GM11168 (cell line): ENCODE measurements around the gene COLQ.

ENCODE experiments used
- in situ Hi-C: fragments of 300-500 bp; cut with MboI; formaldehyde crosslinking; loops from one replicate; pipeline ENCODE4 v1.12.0; 2022; ENCODE audit warnings: low sequenced_read_pairs; ENCODE audit not compliant: unreplicated experiment

COLQ gene

GRCh38 chr3:15522016-15522415 lies 510 bp upstream of the COLQ start:
- in situ Hi-C loops = no loop called here

GRCh38 chr3:15520804-15521572 lies 518 bp downstream of the COLQ start:
- in situ Hi-C loops = no loop called here

- in situ Hi-C loops = no loop called here
Observed at GRCh38 chr3:15520185-15520584, 1.3 kb downstream of the COLQ start.

DNA sequence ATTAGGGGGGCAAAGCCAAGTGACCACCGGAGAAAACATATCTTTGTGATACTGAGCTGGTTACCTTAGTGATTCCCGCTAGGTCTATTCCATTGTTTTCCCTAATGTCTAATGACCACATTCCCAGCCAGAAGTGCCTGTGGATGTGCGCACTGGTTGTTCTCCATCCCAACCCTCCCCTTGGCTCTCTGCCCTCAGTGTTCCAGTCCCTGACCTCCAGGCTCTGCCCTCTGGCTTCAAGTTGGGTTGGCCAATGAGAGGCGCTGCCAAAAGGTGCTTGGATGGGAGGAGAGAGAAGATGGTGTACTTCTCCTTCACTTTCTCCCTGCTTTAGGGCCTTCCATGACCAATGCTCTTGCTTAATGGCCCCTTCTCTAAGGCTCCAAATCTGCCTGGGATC lies 2.4 kb downstream of the COLQ start:
- in situ Hi-C loops = loop anchor here (10.0 kb wide), 1 partner anchor 1526 kb away; no protein-coding TSS in a partner anchor

GRCh38 chr3:15514663-15515340 lies 6.7 kb downstream of the COLQ start:
- in situ Hi-C loops = loop anchor here (10.0 kb wide), 1 partner anchor 1530 kb away; no protein-coding TSS in a partner anchor

- in situ Hi-C loops = loop anchor here (10.0 kb wide), 1 partner anchor 1531 kb away; no protein-coding TSS in a partner anchor
Observed at GRCh38 chr3:15513810-15514662, 7.5 kb downstream of the COLQ start.

DNA sequence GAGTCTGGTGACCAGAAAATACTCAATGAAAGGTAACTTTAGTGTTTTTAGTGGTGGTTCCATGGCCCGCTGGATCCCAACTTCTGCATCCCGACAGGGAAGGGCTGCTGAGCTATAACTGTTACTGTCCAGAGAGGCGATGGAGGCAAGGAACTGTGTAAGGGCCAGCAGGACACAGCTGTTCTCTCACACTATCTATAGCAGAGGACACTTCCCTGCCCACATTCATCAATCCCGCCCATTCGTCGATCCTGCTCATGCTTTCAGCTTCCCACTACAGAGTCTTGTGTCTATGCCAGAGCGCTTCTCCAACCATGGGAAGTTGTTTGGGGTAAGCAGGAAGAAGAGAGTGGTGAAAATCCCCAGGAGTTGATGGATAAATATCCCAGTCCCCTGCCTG lies 8.4 kb downstream of the COLQ start:
- in situ Hi-C loops = loop anchor here (10.0 kb wide), 1 partner anchor 1532 kb away; no protein-coding TSS in a partner anchor

DNA sequence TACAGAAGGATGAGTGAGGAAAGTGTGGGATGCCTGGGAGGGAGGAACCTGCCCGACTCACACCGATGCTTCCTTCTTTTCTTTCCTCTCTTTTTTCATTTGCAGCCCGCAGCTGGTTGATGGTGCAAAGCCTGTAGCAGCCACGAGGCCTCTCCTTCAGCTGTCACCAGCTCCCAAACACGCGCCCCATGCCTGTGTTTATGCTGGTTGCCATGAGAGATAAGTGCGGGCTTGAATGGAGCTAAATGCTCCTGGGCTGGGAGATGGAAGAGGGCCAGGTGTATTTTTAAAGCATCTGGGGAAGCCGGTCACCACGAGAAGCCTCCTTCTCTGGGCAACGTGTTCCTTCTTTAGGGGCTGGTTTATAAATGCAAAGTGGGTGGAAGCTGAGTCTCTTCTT lies 9.3 kb downstream of the COLQ start:
- in situ Hi-C loops = loop anchor here (10.0 kb wide), 1 partner anchor 1533 kb away; no protein-coding TSS in a partner anchor

DNA sequence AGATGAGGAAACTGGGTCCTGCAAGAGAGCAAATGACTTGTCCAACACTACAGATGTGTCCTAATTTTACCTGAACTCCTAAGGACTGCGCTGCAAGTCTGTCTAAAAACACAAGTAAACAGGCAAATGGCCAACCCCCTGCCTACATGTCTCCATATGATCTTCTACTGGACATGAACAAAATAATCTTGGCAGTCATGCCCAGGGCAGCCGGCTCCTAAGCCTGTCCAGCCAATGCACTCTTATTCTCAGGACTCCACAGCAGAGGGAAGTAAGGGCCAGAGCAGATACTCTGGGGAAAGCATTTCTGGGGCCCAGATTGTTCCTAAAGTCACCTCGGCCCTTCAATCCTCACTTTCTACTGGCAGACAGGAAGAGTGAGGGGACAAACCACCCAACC lies 10.3 kb downstream of the COLQ start:
- in situ Hi-C loops = loop anchor here (10.0 kb wide), 1 partner anchor 1534 kb away; no protein-coding TSS in a partner anchor

GRCh38 chr3:15510493-15510892 lies 11.0 kb downstream of the COLQ start:
- in situ Hi-C loops = loop anchor here (10.0 kb wide), 1 partner anchor 1534 kb away; no protein-coding TSS in a partner anchor

DNA sequence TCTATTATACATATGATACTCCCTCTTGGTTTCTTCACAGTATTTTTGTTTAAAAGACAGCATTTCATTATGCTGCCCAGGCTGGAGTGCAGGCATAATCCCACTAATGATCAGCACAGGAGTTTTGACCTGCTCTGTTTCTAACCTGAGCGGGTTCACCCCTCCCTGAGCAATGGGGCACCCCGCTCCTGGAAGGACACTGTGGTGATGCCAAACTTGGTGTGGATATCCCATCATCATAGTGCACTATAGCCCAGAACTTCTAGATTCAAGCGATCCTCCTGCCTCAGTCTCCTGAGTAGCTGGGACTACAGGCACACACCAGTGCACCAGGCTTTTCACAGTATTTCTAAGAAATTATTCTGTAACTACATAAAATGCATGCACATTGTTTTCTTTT lies 14.9 kb downstream of the COLQ start:
- in situ Hi-C loops = no loop called here

DNA sequence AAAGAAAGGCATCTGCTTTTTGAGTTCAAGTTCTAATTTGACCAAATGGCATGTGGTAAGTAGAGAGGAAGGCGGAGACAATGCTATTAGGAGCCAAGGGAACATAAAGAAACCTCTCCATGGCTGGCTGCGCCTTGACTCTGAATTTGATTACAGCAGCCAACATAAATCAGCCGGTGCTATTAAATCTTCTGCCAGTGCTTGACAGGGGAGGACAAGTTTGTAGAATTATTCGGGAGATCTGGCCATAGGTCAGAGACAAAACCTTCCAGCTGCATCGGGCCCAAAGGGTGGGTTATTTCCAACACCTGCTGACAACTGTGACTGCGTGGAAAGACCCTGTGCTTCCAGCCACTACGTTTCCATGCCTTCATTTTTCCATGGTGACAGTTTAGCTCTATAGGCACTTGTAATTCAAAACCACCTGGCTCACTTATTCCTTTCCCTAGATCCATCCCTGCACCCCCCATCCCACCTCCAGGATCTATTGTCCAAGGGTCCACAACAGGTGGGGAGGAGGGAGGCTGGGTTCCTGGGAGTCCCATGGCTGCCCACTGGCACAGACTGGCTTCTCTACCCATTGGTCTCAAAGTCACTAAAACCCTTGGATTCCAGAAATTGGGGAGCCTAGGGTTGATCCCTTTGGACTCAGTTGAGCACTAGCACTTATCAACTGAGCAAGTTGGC lies 15.9 kb downstream of the COLQ start:
- in situ Hi-C loops = no loop called here

GRCh38 chr3:15502616-15503015 lies 18.9 kb downstream of the COLQ start:
- in situ Hi-C loops = no loop called here

DNA sequence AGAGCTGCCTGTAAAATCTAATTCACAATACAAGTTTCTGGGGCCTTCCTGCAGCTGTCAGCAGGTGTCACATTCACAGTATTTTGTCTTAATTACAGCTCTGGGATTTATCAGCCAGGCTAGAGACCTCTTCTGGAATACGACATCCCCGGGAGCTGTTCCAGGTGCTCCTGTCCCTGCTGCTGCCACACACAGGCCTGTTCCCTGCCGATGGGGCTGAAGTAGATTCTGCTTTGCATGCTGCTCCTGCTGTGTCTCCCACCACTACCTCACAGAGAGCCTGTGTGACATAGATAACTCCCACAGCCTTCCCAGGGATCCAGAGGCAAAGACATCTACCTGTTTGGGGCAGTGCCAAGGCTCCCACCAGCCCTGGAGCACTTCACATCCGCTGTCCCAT lies 20.4 kb downstream of the COLQ start:
- in situ Hi-C loops = no loop called here

- in situ Hi-C loops = no loop called here
Observed at GRCh38 chr3:15500107-15500724, 21.3 kb downstream of the COLQ start.

- in situ Hi-C loops = no loop called here
Observed at GRCh38 chr3:15499536-15499935, 22.0 kb downstream of the COLQ start.

DNA sequence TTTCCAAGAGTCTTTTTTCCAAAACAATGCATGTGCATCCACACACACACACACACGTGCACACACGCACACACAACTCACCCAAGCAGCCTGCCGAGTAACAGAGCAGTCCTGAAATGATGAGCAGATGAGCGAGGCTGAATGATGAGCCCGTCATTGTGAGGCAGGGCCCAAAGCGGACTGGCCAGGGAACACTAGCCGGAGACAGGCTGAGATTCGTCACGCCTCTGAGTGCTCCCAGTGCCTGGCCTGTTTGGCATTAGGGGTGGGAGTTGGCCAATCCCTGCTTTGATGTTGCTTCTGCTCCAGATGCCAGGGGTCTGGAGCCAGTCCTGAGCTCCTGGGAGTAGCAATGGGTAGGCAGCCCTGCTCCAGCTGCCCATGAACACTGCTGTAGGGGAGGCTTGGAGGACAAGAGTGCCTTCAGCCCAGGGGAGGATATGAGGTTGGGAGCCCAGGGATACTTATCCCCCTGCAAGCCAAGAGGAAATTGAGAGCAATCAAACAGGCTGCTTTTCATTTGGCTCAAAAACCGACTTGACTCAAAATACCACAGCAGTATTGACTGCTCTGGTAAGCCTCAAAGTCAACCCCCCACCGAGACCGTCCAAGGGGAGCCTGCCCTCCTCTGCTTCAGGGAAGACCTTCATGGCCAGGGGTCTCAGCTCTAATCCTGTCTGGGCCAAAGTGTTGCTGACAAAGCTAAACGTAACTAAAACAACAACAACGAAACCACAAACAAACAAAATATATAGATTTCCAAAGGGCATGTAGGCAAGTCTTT lies 22.9 kb downstream of the COLQ start:
- in situ Hi-C loops = no loop called here

DNA sequence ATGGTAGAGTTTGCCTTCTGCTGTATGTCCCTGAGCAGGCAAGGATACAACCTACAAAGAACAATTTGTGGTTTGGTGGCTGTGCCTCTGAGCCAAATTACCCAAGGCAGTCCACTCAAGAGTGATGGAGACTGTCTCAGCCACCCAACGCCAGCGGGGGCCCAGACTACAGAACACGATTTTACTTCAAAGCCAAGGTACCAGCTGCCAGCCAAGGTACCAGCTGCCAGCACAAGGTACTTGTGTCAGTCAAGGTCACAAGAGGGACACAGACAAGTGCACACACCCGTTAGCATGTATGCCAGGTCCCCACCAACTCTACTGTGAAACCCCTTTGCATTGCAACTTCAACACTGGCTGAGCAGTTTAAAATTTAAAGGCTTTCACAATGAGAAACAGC lies 23.5 kb downstream of the COLQ start:
- in situ Hi-C loops = no loop called here

DNA sequence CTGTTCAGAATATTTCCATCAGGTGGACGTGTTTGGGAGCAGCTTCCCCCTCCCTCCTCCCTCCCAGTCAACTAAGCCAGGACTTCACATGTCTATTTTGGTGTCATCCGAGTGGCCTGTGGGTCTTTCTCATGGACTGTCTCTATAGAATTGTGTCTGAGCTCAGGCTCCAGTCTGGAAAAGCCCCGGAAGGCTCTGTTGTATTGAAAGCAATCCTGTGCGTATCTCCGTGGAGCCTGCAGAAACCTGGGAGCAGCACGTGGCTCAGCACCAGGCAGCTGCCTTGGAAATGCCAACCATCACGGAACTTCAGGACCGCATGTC lies 25.2 kb downstream of the COLQ start:
- in situ Hi-C loops = no loop called here
